Urinary bladder (tissue), 2 donors: Measurements from ENCODE around the gene C13orf46. TPM values are rescaled to one million over a fixed set of nuclear protein-coding genes. Genes with fewer than 3 reads are reported as not detected.

Source experiments
- polyA plus RNA-seq: library from polyadenylated mRNA; stranded (reverse); fragments of 200-250 nt; gene quantifications from one replicate; pipeline ENCODE4 v1.2.3, GENCODE V29; 2013
- total RNA-seq: library from RNA; depleted of rRNA; stranded (reverse); fragments of >200 nt; gene quantifications from one replicate; pipeline ENCODE4 v1.2.3, GENCODE V29; 2014
- donor health status: healthy.

Gene C13orf46
- total and polyA plus RNA-seq, 2 donors = 0.38 to 0.85 TPM

Other genes starting within 250 kb of the C13orf46 start
- gene TMEM255B, start 214.8 kb downstream of the C13orf46 start, total RNA-seq = 4.9 TPM
- 17.5 TPM for gene TMEM255B, start 214.8 kb downstream of the C13orf46 start, polyA plus RNA-seq
- 55.1 TPM for gene GAS6, start 110.0 kb downstream of the C13orf46 start, total RNA-seq
- gene GAS6, start 110.0 kb downstream of the C13orf46 start, polyA plus RNA-seq = 327 TPM
- gene RASA3, start 158.5 kb upstream of the C13orf46 start, total RNA-seq = 17.8 TPM
- gene RASA3, start 158.5 kb upstream of the C13orf46 start, polyA plus RNA-seq = 26.3 TPM
- not detected for gene CFAP97D2, start 205.2 kb upstream of the C13orf46 start, total RNA-seq
- gene CFAP97D2, start 205.2 kb upstream of the C13orf46 start, polyA plus RNA-seq = not detected